Measurements from ENCODE around the gene CBLL1. TPM values are rescaled to one million over a fixed set of nuclear protein-coding genes. Genes with fewer than 3 reads are reported as not detected.

CBLL1 gene
- total RNA-seq, 4 donors from 2014 or later: 9.6 to 28.8 (median 14.5) TPM

DNA sequence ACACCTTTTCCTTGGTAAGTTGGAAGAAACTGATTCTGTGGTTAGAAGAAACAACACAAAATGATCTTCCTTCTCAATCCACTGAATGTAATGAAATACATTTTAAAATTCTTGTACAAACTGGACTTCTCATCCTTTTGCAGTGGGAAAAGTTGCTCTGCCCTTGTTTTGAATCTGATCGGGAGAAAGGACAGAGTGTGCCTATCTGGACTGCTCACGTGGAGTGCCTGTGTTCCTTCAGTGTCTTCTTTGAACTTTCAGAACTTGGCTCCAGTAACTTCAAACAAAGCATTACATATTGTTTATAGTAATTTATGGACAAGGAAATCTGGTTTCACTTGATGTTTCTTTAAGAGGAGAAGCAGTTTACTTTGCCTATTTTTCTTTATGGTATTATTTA lies 42.0 kb downstream of the CBLL1 start:
- H3K27me3 ChIP-seq: no peaks in the 10 kb centered on the region
- H3K4me1 ChIP-seq: peaks cover 0 to 4% (median 0%) of the 10 kb centered on the region in 3 donors
- intact Hi-C loops (cut with DNase I): no loop called here
- H3K27ac ChIP-seq: peak overlapping the region in 2 of 4 donors; percentile 34 to 48
- H3K4me3 ChIP-seq: no peak overlapping the region
- WGBS, 2 donors: 22 to 38% methylated on average over 2 of the region's 2 CpGs
- TF ChIP-seq POLR2A (IDR thresholded peaks at IDR 0.05): no peak
- TF ChIP-seq, protein P1, sequence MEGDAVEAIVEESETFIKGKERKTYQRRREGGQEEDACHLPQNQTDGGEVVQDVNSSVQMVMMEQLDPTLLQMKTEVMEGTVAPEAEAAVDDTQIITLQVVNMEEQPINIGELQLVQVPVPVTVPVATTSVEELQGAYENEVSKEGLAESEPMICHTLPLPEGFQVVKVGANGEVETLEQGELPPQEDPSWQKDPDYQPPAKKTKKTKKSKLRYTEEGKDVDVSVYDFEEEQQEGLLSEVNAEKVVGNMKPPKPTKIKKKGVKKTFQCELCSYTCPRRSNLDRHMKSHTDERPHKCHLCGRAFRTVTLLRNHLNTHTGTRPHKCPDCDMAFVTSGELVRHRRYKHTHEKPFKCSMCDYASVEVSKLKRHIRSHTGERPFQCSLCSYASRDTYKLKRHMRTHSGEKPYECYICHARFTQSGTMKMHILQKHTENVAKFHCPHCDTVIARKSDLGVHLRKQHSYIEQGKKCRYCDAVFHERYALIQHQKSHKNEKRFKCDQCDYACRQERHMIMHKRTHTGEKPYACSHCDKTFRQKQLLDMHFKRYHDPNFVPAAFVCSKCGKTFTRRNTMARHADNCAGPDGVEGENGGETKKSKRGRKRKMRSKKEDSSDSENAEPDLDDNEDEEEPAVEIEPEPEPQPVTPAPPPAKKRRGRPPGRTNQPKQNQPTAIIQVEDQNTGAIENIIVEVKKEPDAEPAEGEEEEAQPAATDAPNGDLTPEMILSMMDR (IDR thresholded peaks at IDR 0.05): no peak
- no peaks in the 10 kb centered on the region for H3K9me3 ChIP-seq
- no peak for DNase-seq
- no peaks in the 10 kb centered on the region for H3K36me3 ChIP-seq

DNA sequence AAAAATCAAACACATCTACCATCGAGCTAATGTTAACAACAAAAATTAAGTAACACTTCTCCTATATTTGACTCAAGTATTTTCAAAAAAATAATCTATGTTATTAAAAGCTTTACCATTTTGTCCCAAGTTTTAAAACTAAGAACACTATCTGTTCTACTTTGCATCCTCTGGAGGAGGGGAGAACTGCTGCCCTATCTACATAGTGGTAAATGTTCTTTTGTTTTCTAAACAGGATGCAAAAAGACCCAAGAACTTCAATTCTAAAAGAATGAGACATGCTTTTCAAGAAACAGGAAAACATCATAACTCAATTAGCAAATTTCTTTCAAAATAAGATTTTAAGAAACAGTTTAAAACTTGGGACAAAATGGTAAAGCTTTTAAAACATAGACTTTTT lies 44.3 kb downstream of the CBLL1 start:
- Histone ChIP-seq H3K9me3 (no peaks in the 10 kb centered on the region), H3K36me3 (no peaks in the 10 kb centered on the region), H3K4me1 (peaks cover 0 to 4% (median 0%) of the 10 kb centered on the region in 3 donors), H3K27ac (no peak overlapping the region), H3K27me3 (no peaks in the 10 kb centered on the region), H3K4me3 (no peak overlapping the region)
- WGBS, 2 donors: 76 to 100% methylated on average over 1 of the region's 1 CpG
- no peak for DNase-seq
- TF ChIP-seq, protein P1 (IDR thresholded peaks at IDR 0.05): no peak
- TF ChIP-seq POLR2A (IDR thresholded peaks at IDR 0.05): no peak
- intact Hi-C loops (cut with DNase I): no loop called here

DNA sequence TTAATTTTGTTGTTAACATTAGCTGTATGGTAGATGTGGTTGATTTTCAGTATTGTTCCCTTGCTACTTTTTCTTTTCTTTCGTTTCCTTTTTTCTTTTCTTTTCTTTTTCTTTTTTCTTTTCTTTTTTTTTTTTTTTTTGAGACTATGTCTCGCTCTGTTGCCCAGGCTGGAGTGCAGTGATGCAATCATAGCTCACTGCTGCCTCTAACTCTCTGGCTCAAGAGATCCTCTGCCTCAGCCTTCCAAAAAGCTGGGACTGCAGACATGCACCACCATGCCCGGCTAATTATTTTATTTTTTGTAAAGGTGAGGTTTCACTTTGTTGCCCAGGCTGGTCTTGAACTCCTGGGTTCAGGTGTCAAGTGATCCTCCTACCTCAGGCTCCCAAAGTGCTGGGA lies 44.7 kb downstream of the CBLL1 start:
- Histone ChIP-seq H3K4me1 (peaks cover 0 to 4% (median 0%) of the 10 kb centered on the region in 3 donors), H3K9me3 (no peaks in the 10 kb centered on the region), H3K27ac (no peak overlapping the region), H3K4me3 (no peak overlapping the region), H3K27me3 (no peaks in the 10 kb centered on the region), H3K36me3 (no peaks in the 10 kb centered on the region)
- TF ChIP-seq POLR2A (IDR thresholded peaks at IDR 0.05): no peak
- TF ChIP-seq, protein P1 (IDR thresholded peaks at IDR 0.05): no peak
- no peak for DNase-seq
- 56 to 62% methylated on average over 2 to 3 of the region's 3 CpGs for WGBS, 2 donors
- intact Hi-C loops (cut with DNase I): no loop called here

DNA sequence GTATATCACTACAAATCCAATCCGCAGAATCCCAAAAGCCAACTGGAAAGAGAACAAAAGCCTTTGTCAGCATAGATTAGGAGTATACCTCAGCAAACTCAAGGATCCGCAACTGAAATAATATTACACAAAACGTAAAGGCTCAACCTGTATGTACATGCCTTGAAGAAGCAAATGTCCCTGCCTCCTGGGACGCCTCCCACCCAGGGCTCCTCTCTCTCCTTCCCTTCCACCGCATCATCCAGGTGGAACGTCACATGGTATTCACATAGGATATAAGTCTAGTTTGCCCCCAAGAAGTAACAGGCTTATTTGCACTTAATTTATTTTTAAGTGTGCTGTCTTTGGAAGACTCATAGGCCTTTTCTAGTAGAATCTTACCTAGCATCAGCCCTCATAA lies 45.7 kb downstream of the CBLL1 start:
- no peak overlapping the region for H3K4me3 ChIP-seq
- H3K36me3 ChIP-seq: no peaks in the 10 kb centered on the region
- H3K27me3 ChIP-seq: no peaks in the 10 kb centered on the region
- no peaks in the 10 kb centered on the region for H3K9me3 ChIP-seq
- WGBS, 2 donors: 52 to 58% methylated on average over 6 of the region's 6 CpGs
- intact Hi-C loops (cut with DNase I): no loop called here
- TF ChIP-seq, protein P1 (IDR thresholded peaks at IDR 0.05): no peak
- no peak for TF ChIP-seq POLR2A (IDR thresholded peaks at IDR 0.05)
- no peak for DNase-seq
- no peak overlapping the region for H3K27ac ChIP-seq
- peaks cover 0 to 4% (median 0%) of the 10 kb centered on the region in 3 donors for H3K4me1 ChIP-seq

DNA sequence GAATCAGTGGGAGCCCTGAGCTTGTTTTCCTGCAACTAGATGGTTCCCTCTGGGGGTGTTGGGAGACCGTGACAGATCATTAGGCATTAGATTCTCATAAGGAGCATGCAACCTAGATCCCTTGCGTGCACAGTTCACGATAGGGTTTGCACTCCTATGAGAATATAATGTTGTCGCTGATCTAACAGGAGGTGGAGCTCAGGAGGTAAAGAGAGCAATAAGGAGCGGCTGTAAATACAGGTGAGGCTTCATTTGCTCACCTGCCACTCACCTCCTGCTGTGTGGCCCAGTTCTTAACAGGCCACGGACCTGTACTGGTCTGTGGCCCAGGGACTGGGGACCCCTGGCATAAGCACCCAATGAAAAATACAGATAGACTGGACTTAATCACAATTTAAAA lies 48.4 kb downstream of the CBLL1 start:
- 81 to 88% methylated on average over 6 of the region's 6 CpGs for WGBS, 2 donors
- intact Hi-C loops (cut with DNase I): no loop called here

More for the DNA sequence above, 48.4 kb downstream of the CBLL1 start:
- DNase-seq: no peak
- H3K27ac ChIP-seq: no peak overlapping the region
- TF ChIP-seq, protein P1 (IDR thresholded peaks at IDR 0.05): no peak
- no peak for TF ChIP-seq POLR2A (IDR thresholded peaks at IDR 0.05)
- H3K4me3 ChIP-seq: no peak overlapping the region
- H3K27me3 ChIP-seq: no peaks in the 10 kb centered on the region
- H3K9me3 ChIP-seq: no peaks in the 10 kb centered on the region
- no peaks in the 10 kb centered on the region for H3K4me1 ChIP-seq
- no peaks in the 10 kb centered on the region for H3K36me3 ChIP-seq
